ENCODE measurements around the gene DDX20. TPM values are rescaled to one million over a fixed set of nuclear protein-coding genes. Genes with fewer than 3 reads are reported as not detected.

Gene DDX20
- total RNA-seq, 4 donors from 2014 or later, result 11.9 to 21.5 (median 16.2) TPM

GRCh38 chr1:111813440-111814304 lies 58.0 kb downstream of the DDX20 start:
- TF ChIP-seq CTCF (IDR thresholded peaks at IDR 0.05) (no peak), POLR2A (IDR thresholded peaks at IDR 0.05) (no peak)
- H3K4me3 ChIP-seq (ENCODE audit: low read depth, poor library complexity, severe bottlenecking), result no peak overlapping the region
- intact Hi-C loops (cut with DNase I; ENCODE audit: low total_unique reads), result no loop called here
- DNase-seq (ENCODE audit: low spot score in 2 of 2), result peak in 1 of 2 donors; percentile 50
- 69 to 80% methylated on average over 16 of the region's 16 CpGs for WGBS, 2 donors

GRCh38 chr1:111814305-111814628 lies 58.6 kb downstream of the DDX20 start:
- 92 to 95% methylated on average over 9 of the region's 9 CpGs for WGBS, 2 donors
- TF ChIP-seq CTCF (IDR thresholded peaks at IDR 0.05) (no peak), POLR2A (IDR thresholded peaks at IDR 0.05) (no peak)
- no peak overlapping the region for H3K4me3 ChIP-seq (ENCODE audit: low read depth, poor library complexity, severe bottlenecking)
- intact Hi-C loops (cut with DNase I; ENCODE audit: low total_unique reads), result no loop called here
- DNase-seq (ENCODE audit: low spot score in 2 of 2), result peak in 1 of 2 donors; percentile 59

- WGBS, 2 donors, result 90 to 94% methylated on average over 3 of the region's 3 CpGs
- TF ChIP-seq CTCF (IDR thresholded peaks at IDR 0.05) (no peak), POLR2A (IDR thresholded peaks at IDR 0.05) (no peak)
- intact Hi-C loops (cut with DNase I; ENCODE audit: low total_unique reads), result no loop called here
- H3K4me3 ChIP-seq (ENCODE audit: low read depth, poor library complexity, severe bottlenecking), result no peak overlapping the region
- no peak for DNase-seq (ENCODE audit: low spot score in 2 of 2)
These were observed 58.9 kb downstream of the DDX20 start for GRCh38 chr1:111814642-111815041.

Other genes with a start within 250 kb of the DDX20 start
- 10 to 100 TPM; 25.5 to 33.8 (median 31.0) TPM for gene RAP1A, start 136.1 kb upstream of the DDX20 start, total RNA-seq
- gene INKA2, start 16.5 kb upstream of the DDX20 start, total RNA-seq, result 1 to 10 TPM; 2.5 to 8.7 (median 4.8) TPM
- 10 to 100 TPM in 2 of 4 donors, 1 to 10 TPM in 2; 7.4 to 20.4 (median 9.8) TPM for gene KCND3, start 233.8 kb downstream of the DDX20 start, total RNA-seq